Endothelial cell of umbilical vein (primary cell): Measurements from ENCODE around the gene NTNG1. TPM values are rescaled to one million over a fixed set of nuclear protein-coding genes. Genes with fewer than 3 reads are reported as not detected.

Experiments used
- BruUV-seq: library from RNA; stranded (reverse); fragments of 400-500 nt; replicated peaks from 2 replicates; lab custom pipeline; 2021; lab: Mats Ljungman, UMichigan
- CTCF ChIA-PET: fragments of 300-600, 350-600 bp; sonication (Branson Sonifier 250); formaldehyde crosslinking; loops from one replicate; lab custom pipeline; 2021; ENCODE audit warnings: antibody characterized with exemption, inconsistent platforms; lab: Charles Lee
- POLR2A ChIA-PET: fragments of 300-600, 350-600 bp; sonication (Branson Sonifier 250); formaldehyde crosslinking; loops from one replicate; lab custom pipeline; 2021; ENCODE audit warnings: antibody characterized with exemption, inconsistent platforms; lab: Charles Lee
- DNase-seq: peaks from one replicate; pipeline ENCODE4 v3.0.0-alpha.2; 2011; ENCODE audit warnings: low read depth, low spot score
- FAIRE-seq: peaks from 2 replicates; lab custom pipeline; 2011; peaks lifted over from hg19 to GRCh38; lab: Jason Lieb, UNC
- H2AFZ ChIP-seq: 2 replicates; pipeline ENCODE4 v1.6.0; 2012; ENCODE audit warnings: low read depth, low read length, control low read depth, inconsistent platforms
- H3K27ac ChIP-seq: 2 replicates; pipeline ENCODE4 v1.5.1; 2011; ENCODE audit warnings: low read depth, mild to moderate bottlenecking, control low read depth, low read length, moderate library complexity; ENCODE audit not compliant: insufficient read depth
- H3K27me3 ChIP-seq, 2 experiments: 2 replicates each; pipeline versions ENCODE4 v1.6.0 to v1.6.1; 2011; ENCODE audit warnings: low read length in 2 of 2, mixed read lengths in 1 of 2; ENCODE audit not compliant: control insufficient read depth in 2 of 2, insufficient read depth in 2 of 2
- H3K36me3 ChIP-seq, 2 experiments: 2 replicates in 1 of 2; 3 replicates in 1 of 2; pipeline ENCODE4 v1.5.1; 2011; ENCODE audit warnings: low read length in 2 of 2, mild to moderate bottlenecking in 1 of 2, moderate library complexity in 1 of 2; ENCODE audit not compliant: control insufficient read depth in 2 of 2, insufficient read depth in 2 of 2; ENCODE audit errors: extremely low read depth in 1 of 2
- H3K4me1 ChIP-seq: 3 replicates; pipeline ENCODE4 v1.5.1; 2011; ENCODE audit warnings: mild to moderate bottlenecking, low read length; ENCODE audit not compliant: control insufficient read depth, insufficient read depth; ENCODE audit errors: extremely low read depth
- H3K4me2 ChIP-seq: 2 replicates; pipeline ENCODE4 v1.6.1; 2011; ENCODE audit warnings: low read length, control low read depth, mixed read lengths; ENCODE audit not compliant: insufficient read depth
- H3K4me3 ChIP-seq, 3 experiments: fragments of 200-600 bp in 1 of 3; sonication (generic), shearing (Covaris generic) in 1 of 3; replicated peaks in 1 of 3; 2 replicates each; pipeline ENCODE4 v1.5.1; 2011 to 2016; ENCODE audit warnings: control low read depth in 3 of 3, low read length in 3 of 3, mild to moderate bottlenecking in 2 of 3, inconsistent platforms in 1 of 3, low read depth in 1 of 3, moderate library complexity in 1 of 3; ENCODE audit not compliant: insufficient read depth in 1 of 3
- H3K79me2 ChIP-seq: 2 replicates; pipeline ENCODE4 v1.6.0; 2012; ENCODE audit warnings: low read length, inconsistent platforms; ENCODE audit not compliant: control insufficient read depth, insufficient read depth
- H3K9ac ChIP-seq: replicated peaks from 2 replicates; pipeline ENCODE3; 2011; ENCODE audit warnings: low read length, control low read depth; ENCODE audit not compliant: insufficient read depth; ENCODE audit errors: extremely low read depth
- H3K9me1 ChIP-seq: replicated peaks from 3 replicates; pipeline ENCODE4 v1.6.0; 2011; ENCODE audit warnings: mild to moderate bottlenecking, low read length; ENCODE audit not compliant: control insufficient read depth, insufficient read depth; ENCODE audit errors: extremely low read depth
- H3K9me3 ChIP-seq: replicated peaks from 2 replicates; pipeline ENCODE4 v1.5.1; 2012; ENCODE audit warnings: low read length, inconsistent platforms; ENCODE audit not compliant: control insufficient read depth, insufficient read depth
- H4K20me1 ChIP-seq: replicated peaks from 2 replicates; pipeline ENCODE3; 2011; ENCODE audit warnings: mild to moderate bottlenecking, low read length; ENCODE audit not compliant: control insufficient read depth, insufficient read depth; ENCODE audit errors: extremely low read depth
- CTCF ChIP-seq, 2 donors: IDR thresholded peaks; 1 replicate in 1 of 2; 2 replicates in 1 of 2; pipeline ENCODE4 v1.5.1; 2011; ENCODE audit warnings: low read length in 2 of 2, mild to moderate bottlenecking in 2 of 2, moderate library complexity in 2 of 2, control low read depth in 1 of 2, inconsistent platforms in 1 of 2, low read depth in 1 of 2; ENCODE audit not compliant: insufficient read depth in 1 of 2; ENCODE audit errors: extremely low read depth in 1 of 2
- EZH2 ChIP-seq: IDR thresholded peaks from 2 replicates; pipeline ENCODE4 v1.6.1; 2012; ENCODE audit warnings: borderline replicate concordance, low read depth, mild to moderate bottlenecking, moderate library complexity, low read length, inconsistent platforms; ENCODE audit not compliant: severe bottlenecking
- FOS ChIP-seq: IDR thresholded peaks from 2 replicates; pipeline ENCODE4 v1.6.1; 2011; ENCODE audit warnings: mild to moderate bottlenecking, low read length, moderate library complexity, borderline replicate concordance; ENCODE audit not compliant: insufficient read depth
- GATA2 ChIP-seq: IDR thresholded peaks from 2 replicates; pipeline ENCODE4 v1.7.0; 2011; ENCODE audit warnings: low read depth, mild to moderate bottlenecking, moderate library complexity, mixed read lengths, low read length; ENCODE audit not compliant: insufficient read length, insufficient read depth
- JUN ChIP-seq: IDR thresholded peaks from 2 replicates; pipeline ENCODE4 v1.6.1; 2011; ENCODE audit warnings: borderline replicate concordance, low read depth; ENCODE audit not compliant: insufficient read length, insufficient read depth
- MAX ChIP-seq: IDR thresholded peaks from 2 replicates; pipeline ENCODE4 v1.6.1; 2011; ENCODE audit not compliant: insufficient read depth, insufficient read length
- MYC ChIP-seq: IDR thresholded peaks from one replicate; pipeline ENCODE4 v1.6.1; 2011; ENCODE audit warnings: mild to moderate bottlenecking, low read depth, low read length
- POLR2A ChIP-seq: IDR thresholded peaks from 2 replicates; pipeline ENCODE4 v1.6.1; 2012; ENCODE audit warnings: low read depth, mild to moderate bottlenecking, control low read depth, low read length
- POLR2AphosphoS5 ChIP-seq: IDR thresholded peaks from 2 replicates; pipeline ENCODE4 v1.6.1; 2012; ENCODE audit warnings: low read depth, mild to moderate bottlenecking, control low read depth, low read length, moderate library complexity; ENCODE audit not compliant: insufficient read depth
- dilution Hi-C: fragments of 300-500 bp; cut with MboI; formaldehyde crosslinking; loops from one replicate; pipeline ENCODE4 v1.15.0; 2019; ENCODE audit warnings: low sequenced_read_pairs; ENCODE audit not compliant: extremely low pct_ligation_motif_present
- intact Hi-C: fragments of 100-400 bp; cut with micrococcal nuclease; formaldehyde crosslinking; loops from one replicate; pipeline ENCODE4 v1.10.0; 2022
- polyA plus RNA-seq, 4 experiments: library from polyadenylated mRNA; depleted of rRNA in 3 of 4; stranded (reverse) in 3 of 4; unstranded in 1 of 4; fragments of >200 nt; gene quantifications; 2 replicates each; pipeline versions ENCODE4 v1.2.1 to v1.2.3, GENCODE V29; 2011 to 2012; ENCODE audit warnings: missing spikeins in 1 of 4
- total RNA-seq: library from RNA; stranded (reverse); gene quantifications from 2 replicates; pipeline ENCODE4 v1.2.3, GENCODE V29; 2021

Gene NTNG1
- total and polyA plus RNA-seq, 2 donors (not counting 3 experiments of a cell fraction or from before 2014, with no cell fraction given), result not detected

DNA sequence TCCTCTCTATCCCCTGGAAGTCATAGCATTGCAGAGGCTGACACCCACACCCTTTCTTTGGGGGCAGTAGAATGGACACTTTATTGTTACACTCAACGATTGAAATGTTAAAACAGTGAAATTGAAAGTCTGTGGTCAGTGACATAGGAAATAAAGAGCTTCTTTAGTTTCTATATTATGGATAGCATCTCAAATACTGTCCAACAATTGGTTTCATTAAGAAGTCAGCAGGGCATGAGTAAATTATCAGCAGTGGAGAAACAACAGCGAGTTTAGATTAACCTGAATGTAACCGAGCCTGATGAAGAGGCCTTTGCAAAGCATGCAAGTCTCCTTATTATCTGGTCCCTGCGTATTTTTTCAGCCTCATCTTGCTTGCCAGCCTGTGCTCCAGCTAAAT is 350.7 kb downstream of the NTNG1 start:
- intact Hi-C loops, result no loop called here
- no peak for FAIRE-seq

More for the DNA sequence above, 350.7 kb downstream of the NTNG1 start:
- no peak overlapping the region for H2AFZ ChIP-seq
- H3K4me1 ChIP-seq, result no peaks in the 10 kb centered on the region
- no peaks in the 10 kb centered on the region for H3K79me2 ChIP-seq
- H3K36me3 ChIP-seq, result no peaks in the 10 kb centered on the region
- no peaks in the 10 kb centered on the region for H3K9me1 ChIP-seq
- ChIA-PET POLR2A (no interaction called here), CTCF (no interaction called here)
- no peak for DNase-seq
- no TSS peak for BruUV-seq
- dilution Hi-C loops, result no loop called here
- H3K4me2 ChIP-seq, result no peak overlapping the region
- no peaks in the 10 kb centered on the region for H3K9me3 ChIP-seq
- TF ChIP-seq POLR2AphosphoS5, result no peak
- TF ChIP-seq EZH2, result no peak
- no peak for TF ChIP-seq CTCF (IDR thresholded peaks at IDR 0.05; ENCODE audit: extremely low read depth in 1 of 2, insufficient read depth in 1 of 2, low read depth in 1 of 2, low read length in 2 of 2)
- TF ChIP-seq MAX, result no peak
- TF ChIP-seq FOS, result no peak
- no peak for TF ChIP-seq GATA2
- TF ChIP-seq MYC, result no peak
- no peak for TF ChIP-seq JUN
- no peak for TF ChIP-seq POLR2A
- no peak overlapping the region for H3K9ac ChIP-seq
- H3K27ac ChIP-seq, result no peak overlapping the region
- no peaks in the 10 kb centered on the region for H3K27me3 ChIP-seq
- no peak overlapping the region for H3K4me3 ChIP-seq
- H4K20me1 ChIP-seq, result no peaks in the 10 kb centered on the region
